HEK293 (cell line): ENCODE data around the gene MICU1.

Experiments used
- RBAK ChIP-seq: fragments of 450-650 bp; formaldehyde crosslinking; IDR thresholded peaks from 2 replicates; pipeline ENCODE4 v1.5.1; 2016; ENCODE audit warnings: missing biosample characterization, missing genetic modification characterization
- SALL2 ChIP-seq: fragments of 450-650 bp; formaldehyde crosslinking; IDR thresholded peaks from 2 replicates; pipeline ENCODE4 v1.5.0; 2017; ENCODE audit warnings: missing biosample characterization, mild to moderate bottlenecking, missing genetic modification characterization, borderline replicate concordance
- YY1 ChIP-seq: fragments of 450-650 bp; formaldehyde crosslinking; IDR thresholded peaks from 2 replicates; pipeline ENCODE4 v1.5.1; 2018; ENCODE audit warnings: missing biosample characterization, missing genetic modification characterization
- ZBTB48 ChIP-seq: fragments of 450-650 bp; formaldehyde crosslinking; IDR thresholded peaks from 2 replicates; pipeline ENCODE4 v1.5.1; 2016; ENCODE audit warnings: missing biosample characterization, missing genetic modification characterization
- ZFP37 ChIP-seq: fragments of 450-650 bp; formaldehyde crosslinking; IDR thresholded peaks from 2 replicates; pipeline ENCODE4 v1.5.1; 2016; ENCODE audit warnings: missing biosample characterization, missing genetic modification characterization
- ZNF140 ChIP-seq: fragments of 450-650 bp; formaldehyde crosslinking; IDR thresholded peaks from 2 replicates; pipeline ENCODE4 v1.5.1; 2016; ENCODE audit warnings: missing biosample characterization, missing genetic modification characterization
- ZNF146 ChIP-seq: fragments of 450-650 bp; formaldehyde crosslinking; IDR thresholded peaks from 2 replicates; pipeline ENCODE4 v1.5.1; 2016; ENCODE audit warnings: missing biosample characterization, missing genetic modification characterization
- ZNF175 ChIP-seq: fragments of 450-650 bp; formaldehyde crosslinking; IDR thresholded peaks from 2 replicates; pipeline ENCODE4 v1.5.1; 2016; ENCODE audit warnings: missing biosample characterization, missing genetic modification characterization
- ZNF202 ChIP-seq: fragments of 450-650 bp; formaldehyde crosslinking; IDR thresholded peaks from 2 replicates; pipeline ENCODE4 v1.5.1; 2016; ENCODE audit warnings: missing biosample characterization, missing genetic modification characterization, borderline replicate concordance
- ZNF23 ChIP-seq: fragments of 450-650 bp; formaldehyde crosslinking; IDR thresholded peaks from 2 replicates; pipeline ENCODE4 v1.5.1; 2016; ENCODE audit warnings: missing biosample characterization, missing genetic modification characterization, borderline replicate concordance
- ZNF274 ChIP-seq, 2 experiments: fragments of 200-500 bp in 1 of 2; fragments of 450-650 bp in 1 of 2; sonication (Bioruptor generic) in 1 of 2; formaldehyde crosslinking in 1 of 2; IDR thresholded peaks; 2 replicates each; pipeline versions ENCODE4 v1.5.1 to v1.6.1; 2014 to 2016; ENCODE audit warnings: borderline replicate concordance in 1 of 2, inconsistent platforms in 1 of 2, low read length in 1 of 2, missing biosample characterization in 1 of 2, missing genetic modification characterization in 1 of 2
- ZNF311 ChIP-seq: fragments of 450-650 bp; formaldehyde crosslinking; IDR thresholded peaks from 2 replicates; pipeline ENCODE4 v1.5.1; 2017; ENCODE audit warnings: missing biosample characterization, missing genetic modification characterization, borderline replicate concordance
- ZNF366 ChIP-seq: fragments of 450-650 bp; formaldehyde crosslinking; conservative IDR thresholded peaks from 2 replicates; pipeline ENCODE4 v1.5.1; 2016; ENCODE audit warnings: missing biosample characterization, missing genetic modification characterization
- ZNF37A ChIP-seq: fragments of 450-650 bp; IDR thresholded peaks from 2 replicates; pipeline ENCODE4 v1.5.1; 2018; ENCODE audit warnings: missing biosample characterization, missing genetic modification characterization
- ZNF391 ChIP-seq: fragments of 450-650 bp; formaldehyde crosslinking; IDR thresholded peaks from 2 replicates; pipeline ENCODE4 v1.5.1; 2016; ENCODE audit warnings: low read depth, missing biosample characterization, missing genetic modification characterization, borderline replicate concordance
- ZNF426 ChIP-seq: fragments of 450-650 bp; formaldehyde crosslinking; IDR thresholded peaks from 2 replicates; pipeline ENCODE4 v1.5.1; 2017; ENCODE audit warnings: missing biosample characterization, missing genetic modification characterization, mild to moderate bottlenecking, inconsistent platforms, moderate library complexity
- ZNF558 ChIP-seq: fragments of 450-650 bp; formaldehyde crosslinking; IDR thresholded peaks from 2 replicates; pipeline ENCODE4 v1.5.1; 2016; ENCODE audit warnings: missing biosample characterization, missing genetic modification characterization
- ZNF600 ChIP-seq: fragments of 450-650 bp; formaldehyde crosslinking; IDR thresholded peaks from 2 replicates; pipeline ENCODE4 v1.5.1; 2016; ENCODE audit warnings: missing biosample characterization, missing genetic modification characterization
- ZNF626 ChIP-seq: fragments of 450-650 bp; sonication (Bioruptor Pico); formaldehyde crosslinking; IDR thresholded peaks from 2 replicates; pipeline ENCODE4 v1.5.1; 2018; ENCODE audit warnings: missing biosample characterization, missing genetic modification characterization, inconsistent platforms
- ZNF677 ChIP-seq: fragments of 450-650 bp; IDR thresholded peaks from 2 replicates; pipeline ENCODE4 v1.5.0; 2018; ENCODE audit warnings: missing biosample characterization, mild to moderate bottlenecking, missing genetic modification characterization, moderate library complexity
- ZNF777 ChIP-seq: fragments of 450-650 bp; formaldehyde crosslinking; IDR thresholded peaks from 2 replicates; pipeline ENCODE4 v1.5.1; 2017; ENCODE audit warnings: missing biosample characterization, missing genetic modification characterization, borderline replicate concordance
- TF ChIP-seq, protein P1 (sequence below): fragments of 450-650 bp; formaldehyde crosslinking; IDR thresholded peaks from 2 replicates; pipeline ENCODE4 v1.5.1; 2017; ENCODE audit warnings: missing biosample characterization, missing genetic modification characterization
- TF ChIP-seq, protein P2 (sequence below): fragments of 450-650 bp; formaldehyde crosslinking; IDR thresholded peaks from 2 replicates; pipeline ENCODE4 v1.5.1; 2017; ENCODE audit warnings: missing biosample characterization, missing genetic modification characterization
- TF ChIP-seq, protein P3 (sequence below): sonication (generic); formaldehyde crosslinking; IDR thresholded peaks from 2 replicates; pipeline ENCODE4 v1.8.1; 2022; ENCODE audit warnings: mild to moderate bottlenecking, moderate library complexity, missing genetic modification reagents
- TF ChIP-seq, protein P4 (sequence below): fragments of 450-650 bp; formaldehyde crosslinking; IDR thresholded peaks from 2 replicates; pipeline ENCODE4 v1.5.1; 2016; ENCODE audit warnings: missing biosample characterization, missing genetic modification characterization
- TF ChIP-seq, protein P5 (sequence below): fragments of 450-650 bp; formaldehyde crosslinking; optimal IDR thresholded peaks from 2 replicates; pipeline ENCODE3; 2016; ENCODE audit warnings: missing biosample characterization, mild to moderate bottlenecking, missing genetic modification characterization
- TF ChIP-seq, protein P6 (sequence below): fragments of 450-650 bp; formaldehyde crosslinking; IDR thresholded peaks from 2 replicates; pipeline ENCODE4 v1.5.1; 2016; ENCODE audit warnings: missing biosample characterization, missing genetic modification characterization

MICU1 gene

DNA sequence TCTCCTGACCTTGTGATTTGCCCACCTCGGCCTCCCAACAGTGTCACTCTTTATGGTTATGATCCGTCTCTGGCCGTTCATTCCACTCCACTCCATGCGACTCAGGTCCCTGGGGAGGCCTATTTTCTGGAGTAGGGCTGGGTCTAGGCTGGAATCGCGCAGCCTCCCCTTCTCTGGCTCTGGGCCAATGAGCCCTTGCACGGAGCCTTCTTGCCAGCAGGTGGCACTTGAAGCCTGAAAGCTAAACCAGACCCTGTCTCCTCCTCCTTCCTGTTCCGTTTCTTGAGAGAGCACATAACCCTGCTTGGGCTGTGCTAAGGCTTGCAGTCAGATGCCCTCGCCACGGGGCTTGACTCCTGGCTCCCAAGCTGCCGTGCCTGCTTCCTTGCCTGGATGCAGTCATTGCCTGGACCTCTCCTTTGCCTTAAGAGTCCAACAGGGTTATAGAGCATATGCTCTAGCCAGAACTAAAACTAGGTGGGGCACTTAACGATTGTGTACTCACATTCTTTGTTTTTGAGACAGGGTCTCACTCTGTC, 261.6 kb downstream of the MICU1 start (continued):
- TF ChIP-seq, protein P1, sequence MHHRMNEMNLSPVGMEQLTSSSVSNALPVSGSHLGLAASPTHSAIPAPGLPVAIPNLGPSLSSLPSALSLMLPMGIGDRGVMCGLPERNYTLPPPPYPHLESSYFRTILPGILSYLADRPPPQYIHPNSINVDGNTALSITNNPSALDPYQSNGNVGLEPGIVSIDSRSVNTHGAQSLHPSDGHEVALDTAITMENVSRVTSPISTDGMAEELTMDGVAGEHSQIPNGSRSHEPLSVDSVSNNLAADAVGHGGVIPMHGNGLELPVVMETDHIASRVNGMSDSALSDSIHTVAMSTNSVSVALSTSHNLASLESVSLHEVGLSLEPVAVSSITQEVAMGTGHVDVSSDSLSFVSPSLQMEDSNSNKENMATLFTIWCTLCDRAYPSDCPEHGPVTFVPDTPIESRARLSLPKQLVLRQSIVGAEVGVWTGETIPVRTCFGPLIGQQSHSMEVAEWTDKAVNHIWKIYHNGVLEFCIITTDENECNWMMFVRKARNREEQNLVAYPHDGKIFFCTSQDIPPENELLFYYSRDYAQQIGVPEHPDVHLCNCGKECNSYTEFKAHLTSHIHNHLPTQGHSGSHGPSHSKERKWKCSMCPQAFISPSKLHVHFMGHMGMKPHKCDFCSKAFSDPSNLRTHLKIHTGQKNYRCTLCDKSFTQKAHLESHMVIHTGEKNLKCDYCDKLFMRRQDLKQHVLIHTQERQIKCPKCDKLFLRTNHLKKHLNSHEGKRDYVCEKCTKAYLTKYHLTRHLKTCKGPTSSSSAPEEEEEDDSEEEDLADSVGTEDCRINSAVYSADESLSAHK (tag by site-specific recombination) = no peak
- no peak for TF ChIP-seq ZNF202
- TF ChIP-seq ZNF600 (tag by site-specific recombination) = peak; percentile 96
- peak; percentile 80 for TF ChIP-seq ZBTB48 (tag by site-specific recombination)
- no peak for TF ChIP-seq ZNF311
- no peak for TF ChIP-seq ZNF426 (tag by site-specific recombination)
- TF ChIP-seq, protein P2, sequence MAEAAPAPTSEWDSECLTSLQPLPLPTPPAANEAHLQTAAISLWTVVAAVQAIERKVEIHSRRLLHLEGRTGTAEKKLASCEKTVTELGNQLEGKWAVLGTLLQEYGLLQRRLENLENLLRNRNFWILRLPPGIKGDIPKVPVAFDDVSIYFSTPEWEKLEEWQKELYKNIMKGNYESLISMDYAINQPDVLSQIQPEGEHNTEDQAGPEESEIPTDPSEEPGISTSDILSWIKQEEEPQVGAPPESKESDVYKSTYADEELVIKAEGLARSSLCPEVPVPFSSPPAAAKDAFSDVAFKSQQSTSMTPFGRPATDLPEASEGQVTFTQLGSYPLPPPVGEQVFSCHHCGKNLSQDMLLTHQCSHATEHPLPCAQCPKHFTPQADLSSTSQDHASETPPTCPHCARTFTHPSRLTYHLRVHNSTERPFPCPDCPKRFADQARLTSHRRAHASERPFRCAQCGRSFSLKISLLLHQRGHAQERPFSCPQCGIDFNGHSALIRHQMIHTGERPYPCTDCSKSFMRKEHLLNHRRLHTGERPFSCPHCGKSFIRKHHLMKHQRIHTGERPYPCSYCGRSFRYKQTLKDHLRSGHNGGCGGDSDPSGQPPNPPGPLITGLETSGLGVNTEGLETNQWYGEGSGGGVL (tag by site-specific recombination) = no peak
- TF ChIP-seq ZNF391 (tag by site-specific recombination) = peak; percentile 88; the same call in 1 of the 2 replicates
- peak; percentile 57; the same call in 1 of the 2 replicates for TF ChIP-seq ZNF37A
- no peak for TF ChIP-seq RBAK
- no peak for TF ChIP-seq ZNF175 (tag by site-specific recombination)
- TF ChIP-seq SALL2 (tag by site-specific recombination) = no peak
- no peak for TF ChIP-seq YY1 (tag by site-specific recombination)
- TF ChIP-seq ZNF366 (tag by site-specific recombination) = peak; percentile 66; the same call in 1 of the 2 replicates
- TF ChIP-seq, protein P3, sequence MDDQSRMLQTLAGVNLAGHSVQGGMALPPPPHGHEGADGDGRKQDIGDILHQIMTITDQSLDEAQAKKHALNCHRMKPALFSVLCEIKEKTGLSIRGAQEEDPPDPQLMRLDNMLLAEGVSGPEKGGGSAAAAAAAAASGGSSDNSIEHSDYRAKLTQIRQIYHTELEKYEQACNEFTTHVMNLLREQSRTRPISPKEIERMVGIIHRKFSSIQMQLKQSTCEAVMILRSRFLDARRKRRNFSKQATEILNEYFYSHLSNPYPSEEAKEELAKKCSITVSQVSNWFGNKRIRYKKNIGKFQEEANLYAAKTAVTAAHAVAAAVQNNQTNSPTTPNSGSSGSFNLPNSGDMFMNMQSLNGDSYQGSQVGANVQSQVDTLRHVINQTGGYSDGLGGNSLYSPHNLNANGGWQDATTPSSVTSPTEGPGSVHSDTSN (CRISPR knock-in tag) = no peak
- TF ChIP-seq, protein P4, sequence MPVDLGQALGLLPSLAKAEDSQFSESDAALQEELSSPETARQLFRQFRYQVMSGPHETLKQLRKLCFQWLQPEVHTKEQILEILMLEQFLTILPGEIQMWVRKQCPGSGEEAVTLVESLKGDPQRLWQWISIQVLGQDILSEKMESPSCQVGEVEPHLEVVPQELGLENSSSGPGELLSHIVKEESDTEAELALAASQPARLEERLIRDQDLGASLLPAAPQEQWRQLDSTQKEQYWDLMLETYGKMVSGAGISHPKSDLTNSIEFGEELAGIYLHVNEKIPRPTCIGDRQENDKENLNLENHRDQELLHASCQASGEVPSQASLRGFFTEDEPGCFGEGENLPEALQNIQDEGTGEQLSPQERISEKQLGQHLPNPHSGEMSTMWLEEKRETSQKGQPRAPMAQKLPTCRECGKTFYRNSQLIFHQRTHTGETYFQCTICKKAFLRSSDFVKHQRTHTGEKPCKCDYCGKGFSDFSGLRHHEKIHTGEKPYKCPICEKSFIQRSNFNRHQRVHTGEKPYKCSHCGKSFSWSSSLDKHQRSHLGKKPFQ = no peak
- TF ChIP-seq ZNF23 = no peak
- no peak for TF ChIP-seq ZNF777 (tag by site-specific recombination)
- TF ChIP-seq, protein P5, sequence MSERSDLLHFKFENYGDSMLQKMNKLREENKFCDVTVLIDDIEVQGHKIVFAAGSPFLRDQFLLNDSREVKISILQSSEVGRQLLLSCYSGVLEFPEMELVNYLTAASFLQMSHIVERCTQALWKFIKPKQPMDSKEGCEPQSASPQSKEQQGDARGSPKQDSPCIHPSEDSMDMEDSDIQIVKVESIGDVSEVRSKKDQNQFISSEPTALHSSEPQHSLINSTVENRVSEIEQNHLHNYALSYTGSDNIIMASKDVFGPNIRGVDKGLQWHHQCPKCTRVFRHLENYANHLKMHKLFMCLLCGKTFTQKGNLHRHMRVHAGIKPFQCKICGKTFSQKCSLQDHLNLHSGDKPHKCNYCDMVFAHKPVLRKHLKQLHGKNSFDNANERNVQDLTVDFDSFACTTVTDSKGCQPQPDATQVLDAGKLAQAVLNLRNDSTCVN = peak; percentile 22
- peak; percentile 85; the same call in 1 of the 2 replicates for TF ChIP-seq ZFP37 (tag by site-specific recombination)
- TF ChIP-seq, protein P6, sequence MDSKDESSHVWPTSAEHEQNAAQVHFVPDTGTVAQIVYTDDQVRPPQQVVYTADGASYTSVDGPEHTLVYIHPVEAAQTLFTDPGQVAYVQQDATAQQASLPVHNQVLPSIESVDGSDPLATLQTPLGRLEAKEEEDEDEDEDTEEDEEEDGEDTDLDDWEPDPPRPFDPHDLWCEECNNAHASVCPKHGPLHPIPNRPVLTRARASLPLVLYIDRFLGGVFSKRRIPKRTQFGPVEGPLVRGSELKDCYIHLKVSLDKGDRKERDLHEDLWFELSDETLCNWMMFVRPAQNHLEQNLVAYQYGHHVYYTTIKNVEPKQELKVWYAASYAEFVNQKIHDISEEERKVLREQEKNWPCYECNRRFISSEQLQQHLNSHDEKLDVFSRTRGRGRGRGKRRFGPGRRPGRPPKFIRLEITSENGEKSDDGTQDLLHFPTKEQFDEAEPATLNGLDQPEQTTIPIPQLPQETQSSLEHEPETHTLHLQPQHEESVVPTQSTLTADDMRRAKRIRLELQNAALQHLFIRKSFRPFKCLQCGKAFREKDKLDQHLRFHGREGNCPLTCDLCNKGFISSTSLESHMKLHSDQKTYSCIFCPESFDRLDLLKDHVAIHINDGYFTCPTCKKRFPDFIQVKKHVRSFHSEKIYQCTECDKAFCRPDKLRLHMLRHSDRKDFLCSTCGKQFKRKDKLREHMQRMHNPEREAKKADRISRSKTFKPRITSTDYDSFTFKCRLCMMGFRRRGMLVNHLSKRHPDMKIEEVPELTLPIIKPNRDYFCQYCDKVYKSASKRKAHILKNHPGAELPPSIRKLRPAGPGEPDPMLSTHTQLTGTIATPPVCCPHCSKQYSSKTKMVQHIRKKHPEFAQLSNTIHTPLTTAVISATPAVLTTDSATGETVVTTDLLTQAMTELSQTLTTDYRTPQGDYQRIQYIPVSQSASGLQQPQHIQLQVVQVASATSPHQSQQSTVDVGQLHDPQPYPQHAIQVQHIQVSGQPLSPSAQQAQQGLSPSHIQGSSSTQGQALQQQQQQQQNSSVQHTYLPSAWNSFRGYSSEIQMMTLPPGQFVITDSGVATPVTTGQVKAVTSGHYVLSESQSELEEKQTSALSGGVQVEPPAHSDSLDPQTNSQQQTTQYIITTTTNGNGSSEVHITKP = peak; percentile 70; the same call in 1 of the 2 replicates
- TF ChIP-seq ZNF146 (tag by site-specific recombination) = no peak
- peak; percentile 45; the same call in 1 of the 2 replicates for TF ChIP-seq ZNF558 (tag by site-specific recombination)
- TF ChIP-seq ZNF677 (tag by site-specific recombination) = peak; percentile 28; the same call in 1 of the 2 replicates
- no peak for TF ChIP-seq ZNF274 (IDR thresholded peaks at IDR 0.05; ENCODE audit: low read length)
- TF ChIP-seq ZNF274 (tag by site-specific recombination; IDR thresholded peaks at IDR 0.05; ENCODE audit: borderline replicate concordance) = no peak
- no peak for TF ChIP-seq ZNF140 (tag by site-specific recombination)
- no peak for TF ChIP-seq ZNF626 (tag by site-specific recombination)
